HepG2 (cell line): ENCODE data around the gene PPM1G. TPM values are rescaled to one million over a fixed set of nuclear protein-coding genes. Genes with fewer than 3 reads are reported as not detected.

ENCODE experiments used
- BCL6 ChIP-seq: IDR thresholded peaks from 2 replicates; pipeline ENCODE4 v1.6.1; 2016; ENCODE audit warnings: missing genetic modification reagents, missing compliant biosample characterization
- FOXP1 ChIP-seq, 2 experiments: fragments of 450-650 bp in 1 of 2; IDR thresholded peaks; 2 replicates each; pipeline ENCODE4 v1.6.1; 2017 to 2018; ENCODE audit warnings: antibody characterized with exemption in 1 of 2
- HCFC1 ChIP-seq: fragments of 150-350 bp; IDR thresholded peaks from 2 replicates; pipeline ENCODE4 v1.6.1; 2014; ENCODE audit warnings: low read depth, low read length
- IKZF1 ChIP-seq: fragments of 450-650 bp; IDR thresholded peaks from 2 replicates; pipeline ENCODE4 v1.7.1; 2016
- KDM2A ChIP-seq: sonication (generic); formaldehyde crosslinking; IDR thresholded peaks from 2 replicates; pipeline ENCODE4 v1.4.0; 2020; ENCODE audit warnings: low read depth, missing genetic modification reagents, borderline replicate concordance
- MBD4 ChIP-seq: IDR thresholded peaks from 2 replicates; pipeline ENCODE4 v1.6.1; 2012; ENCODE audit warnings: low read length, inconsistent platforms, borderline replicate concordance
- MED13 ChIP-seq: sonication (generic); formaldehyde crosslinking; IDR thresholded peaks from 2 replicates; pipeline ENCODE4 v1.5.0; 2020; ENCODE audit warnings: missing genetic modification reagents
- MYPOP ChIP-seq: sonication (generic); formaldehyde crosslinking; IDR thresholded peaks from 2 replicates; pipeline ENCODE4 v1.8.1; 2023; ENCODE audit warnings: mild to moderate bottlenecking, moderate library complexity, missing genetic modification reagents
- NFE2 ChIP-seq: sonication (generic); formaldehyde crosslinking; IDR thresholded peaks from 2 replicates; pipeline ENCODE4 v1.4.0; 2020; ENCODE audit warnings: missing genetic modification reagents
- NR1H2 ChIP-seq: sonication (generic); formaldehyde crosslinking; IDR thresholded peaks from 2 replicates; pipeline ENCODE4 v1.8.1; 2022; ENCODE audit warnings: low read depth, missing genetic modification reagents, borderline replicate concordance
- RFXAP ChIP-seq: sonication (generic); formaldehyde crosslinking; IDR thresholded peaks from 2 replicates; pipeline ENCODE4 v1.4.0; 2020; ENCODE audit warnings: missing genetic modification reagents, borderline replicate concordance
- SSRP1 ChIP-seq: IDR thresholded peaks from 2 replicates; pipeline ENCODE4 v1.6.1; 2016; ENCODE audit warnings: control low read depth
- SYNCRIP ChIP-seq: fragments of 200-400 bp; formaldehyde crosslinking; IDR thresholded peaks from 2 replicates; pipeline ENCODE4 v1.6.1; 2018; ENCODE audit warnings: mild to moderate bottlenecking, low read depth, low read length; ENCODE audit not compliant: insufficient read depth
- TCF7L2 ChIP-seq: IDR thresholded peaks from 2 replicates; pipeline ENCODE4 v1.6.1; 2011; ENCODE audit warnings: mild to moderate bottlenecking, low read depth, low read length, moderate library complexity
- ZBTB43 ChIP-seq: sonication (generic); formaldehyde crosslinking; conservative IDR thresholded peaks from 2 replicates; pipeline ENCODE4 v1.4.0; 2020; ENCODE audit warnings: missing genetic modification reagents
- ZBTB7B ChIP-seq: sonication (generic); formaldehyde crosslinking; IDR thresholded peaks from 2 replicates; pipeline ENCODE4 v1.4.0; 2020; ENCODE audit warnings: missing genetic modification reagents
- ZFP1 ChIP-seq: IDR thresholded peaks from 2 replicates; pipeline ENCODE4 v1.6.1; 2016
- ZNF24 ChIP-seq: fragments of 450-650 bp; IDR thresholded peaks from 2 replicates; pipeline ENCODE4 v1.6.1; 2017; ENCODE audit warnings: antibody characterized with exemption, mild to moderate bottlenecking
- ZNF570 ChIP-seq: sonication (generic); formaldehyde crosslinking; IDR thresholded peaks from 2 replicates; pipeline ENCODE4 v1.4.0; 2020; ENCODE audit warnings: mild to moderate bottlenecking, missing genetic modification reagents, borderline replicate concordance
- ZNF605 ChIP-seq: sonication (generic); formaldehyde crosslinking; IDR thresholded peaks from 2 replicates; pipeline ENCODE4 v1.8.0; 2022; ENCODE audit warnings: mild to moderate bottlenecking, missing genetic modification reagents
- ZNF674 ChIP-seq: sonication (generic); formaldehyde crosslinking; IDR thresholded peaks from 2 replicates; pipeline ENCODE4 v1.5.0; 2020; ENCODE audit warnings: low read depth, mild to moderate bottlenecking, missing genetic modification reagents
- ZNF879 ChIP-seq: sonication (generic); formaldehyde crosslinking; IDR thresholded peaks from 2 replicates; pipeline ENCODE4 v1.8.1; 2023; ENCODE audit warnings: missing genetic modification reagents
- ZSCAN20 ChIP-seq: sonication (generic); formaldehyde crosslinking; IDR thresholded peaks from 2 replicates; pipeline ENCODE4 v1.4.0; 2020; ENCODE audit warnings: missing genetic modification reagents, mild to moderate bottlenecking, borderline replicate concordance
- ZSCAN9 ChIP-seq: IDR thresholded peaks from 2 replicates; pipeline ENCODE4 v1.6.1; 2016; ENCODE audit warnings: borderline replicate concordance
- polyA plus RNA-seq, 8 experiments: library from polyadenylated mRNA; depleted of rRNA in 3 of 8; stranded (reverse) in 7 of 8; unstranded in 1 of 8; fragments of >200 nt; fragmentation: Illumina TruSeq in 4 of 8; extraction: Trizol in 4 of 8; gene quantifications; 2 replicates each; pipeline versions ENCODE4 v1.2.1 to v1.2.3, GENCODE V29; 2011 to 2016; ENCODE audit warnings: low read depth in 4 of 8, missing spikeins in 1 of 8, mixed read lengths in 1 of 8; ENCODE audit not compliant: insufficient read depth in 1 of 8
- total RNA-seq, 5 experiments: library from RNA; depleted of rRNA; stranded (reverse); fragments of >200 nt; fragmentation: Illumina TruSeq; extraction: Trizol; gene quantifications; 2 replicates each; pipeline ENCODE4 v1.2.3, GENCODE V29; 2016; ENCODE audit warnings: low read depth in 1 of 5
- TF ChIP-seq, protein P1 (sequence below): sonication (generic); formaldehyde crosslinking; IDR thresholded peaks from 2 replicates; pipeline ENCODE4 v1.8.0; 2022; ENCODE audit warnings: low read depth, missing genetic modification reagents

The PPM1G gene
- total and polyA plus RNA-seq, 2 of the 13 experiments (the other 11 are each of a cell fraction or from before 2014, with no cell fraction given), result 58.2 to 213 TPM

DNA sequence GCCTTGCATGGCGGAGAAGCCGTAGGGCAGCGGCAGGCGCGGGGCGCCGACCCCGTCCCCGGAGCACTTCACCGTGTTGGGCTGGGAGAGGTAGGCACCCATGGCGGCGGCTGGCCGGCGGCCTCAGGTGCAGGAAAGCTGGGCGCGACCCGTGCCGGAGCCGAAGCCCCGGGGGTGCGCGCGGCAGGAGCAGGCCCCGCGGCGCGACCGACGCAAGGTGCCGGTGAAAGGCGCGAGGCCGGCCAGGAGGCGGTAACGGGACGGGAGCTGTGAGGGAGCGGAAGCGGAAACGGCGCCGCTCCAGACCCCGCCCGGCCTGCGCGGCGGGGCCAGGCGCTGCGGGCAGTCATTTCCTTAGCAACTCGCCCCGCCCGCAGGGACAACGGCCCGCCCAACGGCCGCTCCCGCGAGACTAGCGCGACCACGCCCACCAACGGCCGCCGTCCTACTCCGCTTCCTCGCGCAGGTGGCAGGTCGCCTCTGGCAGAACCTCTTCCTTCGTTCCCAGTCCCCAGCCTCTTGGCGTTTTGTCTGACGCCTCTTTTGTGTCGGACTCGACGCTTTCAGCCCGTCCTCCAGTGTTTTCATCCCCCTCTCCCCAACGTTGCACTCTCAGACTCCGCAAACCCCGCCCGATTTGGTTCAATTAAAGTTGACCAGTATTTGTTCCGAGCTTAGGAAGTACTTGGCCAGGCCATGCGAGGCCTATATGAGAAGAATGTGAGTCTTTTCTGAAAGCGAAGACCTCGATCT lies at the start of gene PPM1G (continued):
- TF ChIP-seq NFE2 (CRISPR knock-in tag) (no peak), KDM2A (CRISPR knock-in tag) (peak; percentile 53; the same call in 1 of the 2 replicates), ZNF674 (CRISPR knock-in tag) (no peak), ZBTB43 (peak; percentile 75; the same call in 1 of the 2 replicates), TCF7L2 (no peak), SSRP1 (no peak), BCL6 (CRISPR knock-in tag) (peak; percentile 40; the same call in 1 of the 2 replicates), IKZF1 (no peak), ZNF570 (CRISPR knock-in tag) (no peak), MYPOP (CRISPR knock-in tag) (peak; percentile 84), ZBTB7B (CRISPR knock-in tag) (peak; percentile 33; the same call in 1 of the 2 replicates), HCFC1 (peak; percentile 48; the same call in 1 of the 2 replicates), ZNF24 (no peak), NR1H2 (CRISPR knock-in tag) (peak; percentile 80; the same call in 1 of the 2 replicates), ZFP1 (CRISPR knock-in tag) (peak; percentile 12; the same call in 1 of the 2 replicates), ZSCAN9 (CRISPR knock-in tag) (peak; percentile 72; the same call in 1 of the 2 replicates), FOXP1 (IDR thresholded peaks at IDR 0.05) (no peak), FOXP1 (CRISPR knock-in tag; IDR thresholded peaks at IDR 0.05) (peak; percentile 13; the same call in 1 of the 2 replicates), RFXAP (CRISPR knock-in tag) (no peak; the same call in none of the 2 replicates), SYNCRIP (no peak), ZNF605 (CRISPR knock-in tag) (peak; percentile 98), MBD4 (no peak), MED13 (no peak; the same call in 1 of the 2 replicates), ZNF879 (CRISPR knock-in tag) (peak; percentile 95), ZSCAN20 (CRISPR knock-in tag) (peak; percentile 88)
- TF ChIP-seq, protein P1, sequence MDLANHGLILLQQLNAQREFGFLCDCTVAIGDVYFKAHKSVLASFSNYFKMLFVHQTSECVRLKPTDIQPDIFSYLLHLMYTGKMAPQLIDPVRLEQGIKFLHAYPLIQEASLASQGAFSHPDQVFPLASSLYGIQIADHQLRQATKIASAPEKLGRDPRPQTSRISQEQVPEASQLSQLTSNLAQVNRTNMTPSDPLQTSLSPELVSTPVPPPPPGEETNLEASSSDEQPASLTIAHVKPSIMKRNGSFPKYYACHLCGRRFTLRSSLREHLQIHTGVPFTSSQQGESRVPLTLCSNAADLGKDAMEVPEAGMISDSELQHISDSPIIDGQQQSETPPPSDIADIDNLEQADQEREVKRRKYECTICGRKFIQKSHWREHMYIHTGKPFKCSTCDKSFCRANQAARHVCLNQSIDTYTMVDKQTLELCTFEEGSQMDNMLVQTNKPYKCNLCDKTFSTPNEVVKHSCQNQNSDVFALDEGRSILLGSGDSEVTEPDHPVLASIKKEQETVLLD (CRISPR knock-in tag), result peak; percentile 95
